HG03039 (cell line): Measurements from ENCODE around the gene RIOX2.
"Not testable (repeated sequence)": the region's sequence is repeated elsewhere in the genome, so short reads cannot be mapped to it uniquely, and the experiment has no call there.

Experiments used
- ATAC-seq: cut with Tn5 transposase; IDR thresholded peaks from one replicate; pipeline ENCODE4 v1.9.1; 2021; ENCODE audit warnings: mild to moderate bottlenecking, moderate library complexity; ENCODE audit not compliant: unreplicated experiment

The RIOX2 gene

DNA sequence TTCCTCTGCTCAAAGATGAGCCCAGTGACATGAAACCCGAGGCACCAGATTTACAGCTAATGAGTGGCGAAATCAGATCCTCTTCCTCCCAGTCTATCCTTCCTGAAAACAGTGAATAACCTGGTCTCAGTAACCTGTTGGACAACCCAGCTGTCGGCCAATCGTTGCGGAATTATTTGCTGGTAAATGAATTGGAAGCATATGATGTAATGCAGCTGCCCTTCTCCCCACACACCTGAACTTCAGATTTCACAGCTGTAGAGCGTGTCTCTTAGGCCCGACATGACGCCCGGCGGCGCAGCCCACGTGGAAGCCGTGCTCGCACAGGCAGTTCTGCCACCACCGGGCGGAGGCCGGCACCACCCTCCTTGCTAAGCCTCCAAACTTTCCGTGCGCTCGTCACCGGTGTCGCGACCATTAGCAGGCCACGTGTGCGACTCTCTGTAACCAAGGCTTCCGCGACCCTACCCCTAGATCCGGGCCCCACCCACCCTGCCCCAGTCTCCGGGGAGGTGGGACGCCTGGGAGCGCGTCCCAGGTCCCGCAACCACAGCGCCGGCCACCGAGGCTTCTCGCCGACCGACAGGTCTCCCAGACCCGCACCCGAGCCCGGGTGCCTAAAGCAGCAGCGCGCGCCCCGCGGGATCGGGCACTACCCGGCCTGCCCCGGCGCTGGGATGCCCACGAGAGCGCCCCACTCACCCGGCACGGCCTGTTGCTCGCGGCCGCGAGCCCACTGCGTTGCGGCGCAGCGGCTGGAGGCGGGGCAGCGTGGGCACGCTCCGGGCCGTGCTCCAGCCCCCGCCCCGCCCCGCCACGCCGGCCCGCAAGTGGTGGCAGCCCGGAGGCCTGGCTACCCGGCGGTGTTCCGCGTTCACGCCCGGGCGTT is at the start of gene RIOX2:
Gene RIOX2, minus strand, starts transcription at position 753 of the 889 bp plus-strand sequence. CDS start 4,838 bp downstream, outside the sequence.
- peak; percentile 85 for ATAC-seq

- no peak for ATAC-seq
Measured at GRCh38 chr3:98020412-98020811, 48.2 kb upstream of the RIOX2 start.

- ATAC-seq = no peak
Measured at GRCh38 chr3:98018301-98018700, 46.1 kb upstream of the RIOX2 start.

DNA sequence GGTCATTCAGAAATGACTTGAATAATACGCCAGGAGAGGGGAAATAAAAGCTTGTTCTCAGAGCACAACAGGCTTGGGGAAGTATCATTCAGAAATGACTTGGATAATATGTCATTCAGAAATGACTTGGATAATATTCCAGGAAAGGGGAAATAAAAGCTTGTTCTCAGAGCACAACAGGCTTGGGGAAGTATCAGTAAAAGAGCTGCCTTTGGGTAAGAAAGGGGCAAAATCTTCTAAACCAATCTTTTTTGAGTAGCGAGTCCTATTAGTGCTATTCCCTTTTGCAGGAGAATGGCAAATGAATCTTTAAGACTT is 42.0 kb upstream of the RIOX2 start:
- ATAC-seq = no peak

GRCh38 chr3:98013411-98014267 is 41.4 kb upstream of the RIOX2 start:
- no peak for ATAC-seq

GRCh38 chr3:98012979-98013378 is 40.7 kb upstream of the RIOX2 start:
- no peak for ATAC-seq

- not testable (repeated sequence) for ATAC-seq
Measured at GRCh38 chr3:98010883-98011449, 38.7 kb upstream of the RIOX2 start.

DNA sequence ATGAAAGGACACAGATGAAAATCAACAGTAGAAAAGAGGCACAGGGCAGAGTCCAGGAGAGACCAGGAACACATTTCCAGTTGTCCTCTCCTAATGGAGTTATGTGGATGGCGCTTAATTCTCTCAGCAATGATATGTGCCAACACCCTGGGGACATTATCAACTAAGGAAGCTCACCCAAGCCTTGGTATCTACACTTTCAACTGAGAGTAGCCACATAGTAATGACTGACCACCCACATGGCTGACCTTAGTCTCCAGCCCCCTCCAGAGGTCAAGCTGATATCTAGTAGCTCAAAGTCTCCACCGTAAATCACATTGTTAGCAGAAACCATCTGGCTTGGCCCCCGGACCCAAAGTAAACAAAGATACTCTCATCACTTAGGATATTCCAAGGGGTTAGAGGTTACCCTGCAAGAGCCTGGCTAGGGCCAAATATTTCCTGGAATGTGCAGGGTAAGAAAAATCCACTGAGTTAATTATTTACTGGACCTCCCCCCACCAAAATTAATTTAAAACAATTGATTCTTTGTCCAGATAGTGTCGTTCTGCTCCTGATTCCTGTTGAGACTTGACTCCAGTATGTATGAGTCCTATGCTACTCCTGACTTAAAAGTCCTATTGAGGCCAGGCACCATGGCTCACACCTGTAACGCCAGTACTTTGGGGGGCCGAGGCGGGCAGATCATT is 38.1 kb upstream of the RIOX2 start:
- ATAC-seq = no peak

DNA sequence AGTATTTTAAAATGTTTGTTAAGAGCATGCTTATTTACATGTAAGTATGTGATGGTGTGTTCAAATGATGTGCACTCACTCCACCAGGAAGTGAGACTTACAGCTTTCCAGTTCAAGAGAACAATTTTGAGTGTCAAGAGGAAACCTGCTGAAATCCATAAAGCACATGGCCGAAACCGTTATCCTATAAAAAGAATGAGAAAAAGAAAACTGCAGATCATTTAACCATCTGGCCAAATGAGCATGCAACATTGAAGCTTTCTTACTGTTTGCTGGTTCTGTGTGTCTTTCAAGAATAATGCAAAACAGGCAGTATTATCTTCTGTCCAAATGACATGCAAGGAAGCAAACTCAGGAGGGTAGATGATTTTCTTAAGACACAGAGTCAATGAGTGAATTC is 36.6 kb upstream of the RIOX2 start:
- peak; percentile 63 for ATAC-seq

- no peak for ATAC-seq
Measured at GRCh38 chr3:98005438-98005837, 33.2 kb upstream of the RIOX2 start.

DNA sequence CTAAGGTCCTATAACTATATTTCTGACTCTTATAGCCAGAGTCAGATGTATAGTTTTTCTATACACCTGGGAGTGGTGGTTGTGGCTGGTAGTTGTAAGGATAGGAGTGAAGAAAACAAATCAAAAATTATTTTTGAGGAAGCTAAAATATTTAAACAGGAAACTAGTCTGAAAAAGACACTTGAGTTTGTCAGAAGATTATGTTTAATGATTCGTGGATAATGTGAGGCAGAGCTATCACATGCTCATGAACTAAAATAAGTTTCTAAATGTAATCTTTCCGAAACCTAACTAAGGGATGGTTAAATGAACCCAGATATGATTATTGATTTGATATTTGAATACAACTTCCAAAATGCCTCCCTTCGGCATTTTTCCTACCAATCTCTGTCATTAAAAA is 32.5 kb upstream of the RIOX2 start:
- ATAC-seq = no peak

- peak; percentile 57 for ATAC-seq
Measured at GRCh38 chr3:98003306-98003969, 31.2 kb upstream of the RIOX2 start.

- no peak for ATAC-seq
Measured at GRCh38 chr3:98002717-98003116, 30.5 kb upstream of the RIOX2 start.

DNA sequence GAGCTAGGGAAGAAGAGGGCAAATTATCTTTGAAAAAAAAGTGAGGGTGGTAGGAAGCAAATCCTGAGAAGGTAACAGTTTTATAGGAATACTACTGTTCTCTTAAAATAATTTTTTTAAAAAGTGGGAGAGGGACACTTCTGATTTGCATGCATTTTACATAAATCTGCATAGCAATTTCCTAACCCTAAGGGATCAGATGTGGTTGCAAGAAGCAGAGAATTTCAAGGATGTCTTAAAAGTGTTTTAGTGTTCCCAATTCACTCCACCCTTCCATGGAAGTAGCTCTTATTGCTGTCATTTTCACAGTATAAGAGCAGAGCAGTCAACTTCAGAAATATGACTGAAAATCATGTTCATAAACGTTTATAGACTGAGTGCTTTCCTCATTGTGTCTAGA is 27.8 kb upstream of the RIOX2 start:
- no peak for ATAC-seq

DNA sequence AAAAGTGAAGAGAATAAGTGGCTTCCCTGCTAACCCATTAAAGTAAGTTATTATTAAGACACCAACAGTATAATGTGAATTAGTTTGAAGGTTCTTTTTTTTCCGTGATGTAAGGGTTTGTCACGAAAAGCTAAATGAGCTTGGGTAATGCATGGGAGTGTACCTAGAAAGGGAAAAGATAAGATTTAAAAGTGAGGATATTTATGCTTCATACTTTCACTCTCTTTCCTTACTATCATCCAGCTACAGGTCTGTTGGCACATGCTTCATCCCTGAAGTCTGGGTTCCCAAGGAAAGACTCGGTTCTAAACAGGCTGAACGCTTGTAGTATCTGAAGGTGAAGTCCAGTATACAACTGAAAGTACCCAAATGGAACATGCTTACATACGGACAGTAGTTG is 26.9 kb upstream of the RIOX2 start:
- no peak for ATAC-seq

DNA sequence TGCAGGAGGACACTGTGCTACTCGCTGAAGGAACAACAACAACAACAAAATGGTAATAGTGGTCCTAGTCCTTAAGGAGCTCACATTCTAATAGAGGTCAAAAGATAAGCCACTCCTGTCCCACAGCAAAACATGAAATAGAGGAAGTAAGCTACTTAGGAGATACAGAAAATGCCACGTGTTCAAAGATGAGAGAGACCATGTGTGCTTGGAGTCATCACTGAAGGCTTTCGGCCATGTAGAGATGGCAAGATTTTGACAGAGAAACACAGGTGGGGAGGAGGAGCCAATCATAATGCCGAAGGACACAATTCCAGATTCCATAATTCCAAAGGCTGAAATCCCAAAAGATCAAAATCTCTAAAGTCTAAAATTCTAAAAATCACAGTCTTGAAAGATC is 24.8 kb upstream of the RIOX2 start:
- ATAC-seq = no peak

DNA sequence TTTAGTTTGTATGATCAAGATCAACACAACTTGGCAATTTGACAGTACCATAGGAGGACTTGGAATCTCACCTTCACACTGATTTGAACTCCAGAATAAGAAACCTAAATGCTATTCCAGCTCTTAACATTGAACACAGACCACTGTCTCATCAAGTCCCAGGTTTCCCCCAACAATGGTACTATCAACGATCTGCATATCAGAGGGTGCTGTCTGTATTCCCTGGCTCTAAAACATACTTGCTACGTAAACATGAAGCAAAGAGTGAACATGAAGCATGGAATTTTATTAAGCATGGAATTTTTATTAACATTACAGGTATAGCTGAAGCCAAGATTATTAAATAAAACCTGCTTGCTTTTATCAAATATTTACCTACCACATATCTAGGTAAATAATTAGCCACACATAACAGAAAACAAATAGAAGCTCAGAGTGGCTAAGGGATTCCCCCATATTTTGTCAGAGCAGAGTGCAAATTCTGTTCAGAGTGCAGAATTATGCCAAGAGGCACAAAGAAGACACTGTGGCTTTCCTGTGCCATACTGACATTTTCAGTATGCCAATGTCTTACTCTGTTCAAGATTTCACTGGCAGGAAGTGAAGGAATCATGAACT is 22.2 kb upstream of the RIOX2 start:
- no peak for ATAC-seq

- ATAC-seq = no peak
Measured at GRCh38 chr3:97993526-97993925, 21.3 kb upstream of the RIOX2 start.

- ATAC-seq = no peak
Measured at GRCh38 chr3:97992547-97993173, 20.4 kb upstream of the RIOX2 start.

- ATAC-seq = no peak
Measured at GRCh38 chr3:97991293-97991682, 19.1 kb upstream of the RIOX2 start.
